ENCODE data around the gene STX1B.
A peak's percentile ranks its signal among the peaks of the same experiment; 100 is the strongest.
"Not testable (repeated sequence)": the region's sequence is repeated elsewhere in the genome, so short reads cannot be mapped to it uniquely, and the experiment has no call there.

STX1B gene

GRCh38 chr16:31013292-31013691, 2.9 kb upstream of the STX1B start:
- DNase-seq (ENCODE audit: low read depth in 2 of 2), result not testable (repeated sequence)

- DNase-seq (ENCODE audit: low read depth in 2 of 2), result not testable (repeated sequence)
Measured at GRCh38 chr16:31011815-31012214, 1.4 kb upstream of the STX1B start.

DNA sequence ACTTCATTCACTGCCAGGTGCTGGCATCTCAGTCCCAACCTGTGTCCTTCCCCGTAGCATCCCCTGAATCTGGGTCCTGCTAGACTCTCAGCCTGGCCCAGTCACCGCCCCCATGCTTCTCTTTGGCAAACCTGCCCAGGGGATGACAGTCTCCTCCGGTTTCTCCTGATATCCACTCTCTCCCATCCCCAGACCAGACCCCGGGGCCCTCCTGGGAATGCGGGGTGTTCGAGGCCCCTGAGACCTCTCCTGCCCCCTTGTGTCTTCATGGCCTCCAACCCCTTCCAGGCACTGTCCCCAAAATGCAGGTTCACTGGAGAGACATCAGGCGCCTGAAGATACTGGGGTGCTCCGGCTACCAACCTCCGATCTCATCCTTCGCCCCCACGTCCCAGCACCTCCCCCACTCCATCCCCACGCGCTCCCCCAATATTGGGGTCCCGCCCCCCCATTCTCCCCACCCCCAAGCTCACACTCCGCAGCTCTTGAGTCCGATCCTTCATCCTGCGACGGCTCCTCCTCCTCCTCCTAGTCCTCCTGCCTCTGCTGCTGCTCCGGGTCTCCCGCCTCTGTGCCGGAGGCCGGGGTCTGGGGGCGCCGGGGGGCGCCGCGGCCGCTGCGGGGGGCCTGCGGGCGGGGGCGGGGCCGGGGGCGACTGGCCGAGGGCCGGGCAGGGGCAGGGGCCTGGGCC, 399 bp downstream of the STX1B start:
- no peak for DNase-seq (ENCODE audit: low read depth in 2 of 2)

DNA sequence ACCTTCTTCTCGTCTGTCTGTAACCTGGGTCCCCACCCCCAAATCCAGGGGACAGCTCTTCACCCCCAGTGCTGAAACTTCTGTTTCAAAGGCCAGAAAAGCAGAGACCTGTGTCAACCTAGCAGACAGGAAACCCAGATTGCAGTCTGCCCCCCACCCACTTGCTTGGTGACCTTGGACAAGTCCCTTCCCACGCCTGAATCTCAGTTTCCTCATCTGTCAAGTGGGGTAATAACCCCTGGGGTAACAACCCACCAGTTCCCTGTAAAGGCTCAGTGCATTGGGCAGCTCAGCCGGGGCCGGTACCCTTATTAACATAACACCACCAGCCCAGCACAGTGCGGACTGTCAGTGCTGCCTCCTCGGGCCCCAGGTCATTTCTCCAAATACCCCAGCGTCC, 1.3 kb downstream of the STX1B start:
- DNase-seq (ENCODE audit: low read depth in 2 of 2), result no peak

- DNase-seq (ENCODE audit: low read depth in 2 of 2), result no peak
Measured at GRCh38 chr16:31008551-31008950, 1.9 kb downstream of the STX1B start.

DNA sequence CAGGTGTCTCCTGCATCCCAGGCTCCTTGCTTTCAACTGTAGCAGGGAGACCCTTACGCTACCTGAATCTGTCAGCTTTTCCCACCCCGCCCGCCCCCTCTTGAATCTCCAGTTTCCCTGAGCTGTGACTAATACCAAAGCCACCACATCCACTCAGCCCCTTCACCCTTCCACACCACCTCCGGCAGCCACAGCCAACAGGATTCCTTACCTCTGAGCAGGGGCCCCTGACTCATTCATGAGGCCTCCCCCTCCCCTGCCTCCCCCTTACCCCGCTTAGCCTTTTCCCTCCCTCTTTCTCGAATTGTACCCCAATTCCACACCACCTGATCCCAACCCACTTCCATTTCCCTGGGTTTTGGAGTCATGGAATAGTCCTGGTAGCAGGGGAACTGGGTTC, 2.3 kb downstream of the STX1B start:
- DNase-seq (ENCODE audit: low read depth in 2 of 2), result no peak

DNA sequence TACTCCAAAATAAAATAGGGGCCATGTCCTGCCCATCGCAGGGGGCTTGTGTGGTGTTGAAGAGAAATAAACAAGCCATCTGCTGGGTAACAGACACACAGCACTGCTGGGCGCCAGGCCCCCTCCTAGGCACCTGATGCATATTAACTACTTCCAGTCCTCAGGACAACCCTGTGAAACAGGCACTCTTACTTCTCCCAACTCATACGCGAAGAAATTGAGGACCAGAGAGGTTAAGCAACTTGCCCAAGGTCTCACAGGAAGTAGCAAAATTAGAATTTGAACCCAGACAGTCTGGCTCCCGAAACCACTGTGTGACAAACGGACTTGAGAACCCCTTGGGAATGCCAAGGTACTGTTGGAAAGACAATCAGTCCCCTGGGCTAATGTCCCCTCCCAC, 2.8 kb downstream of the STX1B start:
- DNase-seq (ENCODE audit: low read depth in 2 of 2), result no peak

DNA sequence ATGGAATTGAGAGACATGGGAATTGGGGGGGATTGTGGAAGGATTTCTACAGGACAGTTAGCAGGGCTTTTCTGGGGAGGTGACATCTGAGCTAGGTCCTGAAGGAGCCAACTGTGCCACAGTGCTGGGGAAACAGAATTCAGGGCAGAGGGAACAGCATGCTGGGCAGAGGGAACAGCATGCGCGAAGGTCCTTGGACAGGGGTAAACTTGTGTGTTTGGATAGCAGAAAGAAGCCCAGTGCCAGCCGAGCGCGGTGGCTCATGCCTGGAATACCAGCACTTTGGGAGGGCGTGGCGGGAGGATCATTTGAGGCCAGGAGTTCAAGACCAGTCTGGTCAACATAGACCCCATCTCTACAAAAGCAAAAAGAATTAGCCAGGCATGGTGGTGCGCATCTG, 3.8 kb downstream of the STX1B start:
- DNase-seq (ENCODE audit: low read depth in 2 of 2), result no peak

GRCh38 chr16:31006086-31006385, 4.4 kb downstream of the STX1B start:
- DNase-seq (ENCODE audit: low read depth in 2 of 2), result no peak

DNA sequence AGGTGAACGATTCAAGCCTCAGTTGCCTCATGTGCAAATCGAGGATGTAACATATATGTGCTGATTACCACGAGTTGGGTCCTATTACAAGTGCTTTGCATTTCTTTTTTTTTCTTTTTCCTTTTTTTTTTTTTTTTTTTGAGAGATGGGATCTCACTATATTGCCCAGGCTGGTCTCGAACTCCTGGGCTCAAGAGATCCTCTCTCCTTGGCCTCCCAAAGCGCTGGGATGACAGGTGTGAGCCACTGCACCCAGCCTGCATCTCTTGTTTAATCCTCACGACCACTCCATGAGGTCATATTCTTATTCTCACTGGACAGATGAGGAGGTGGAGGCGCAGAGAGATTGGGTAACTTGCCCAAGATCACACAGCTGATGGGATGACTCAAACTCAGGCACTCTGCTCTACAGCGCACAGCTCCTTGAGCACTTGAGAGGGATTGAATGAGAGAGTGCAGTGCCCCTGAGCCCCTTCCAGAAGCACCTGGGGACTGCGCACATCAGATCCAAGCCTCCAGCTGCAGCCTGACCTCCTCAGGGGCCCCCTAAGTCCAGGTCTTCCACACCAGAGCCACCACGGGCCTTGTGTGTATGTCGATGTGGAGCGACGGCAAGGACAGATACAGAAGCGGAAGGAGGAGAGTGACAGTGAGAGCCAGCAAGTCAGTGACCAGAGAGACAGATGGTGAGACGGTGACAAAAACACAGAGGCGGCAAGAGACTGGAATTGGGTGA, 4.9 kb downstream of the STX1B start:
- no peak for DNase-seq (ENCODE audit: low read depth in 2 of 2)

DNA sequence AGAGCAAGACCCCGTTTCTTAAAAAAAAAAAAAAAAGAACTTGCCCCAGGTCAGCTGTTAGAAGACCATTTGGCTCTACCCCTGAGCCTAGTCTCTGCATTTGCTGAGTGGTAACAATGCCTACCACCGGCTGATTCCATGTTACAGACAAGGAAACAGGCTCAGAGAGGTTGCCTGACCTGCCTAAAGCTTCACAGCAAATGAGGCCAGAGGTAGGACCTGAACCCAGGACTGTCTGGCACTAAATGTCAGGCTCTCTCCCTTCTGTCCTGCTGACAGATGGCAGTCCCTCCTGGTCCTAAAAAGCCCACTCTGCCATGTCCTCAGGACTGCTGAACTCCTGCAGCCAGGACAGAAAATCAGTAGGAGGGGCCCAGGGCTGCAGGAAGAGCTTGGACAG, 5.8 kb downstream of the STX1B start:
- DNase-seq (ENCODE audit: low read depth in 2 of 2), result no peak

DNA sequence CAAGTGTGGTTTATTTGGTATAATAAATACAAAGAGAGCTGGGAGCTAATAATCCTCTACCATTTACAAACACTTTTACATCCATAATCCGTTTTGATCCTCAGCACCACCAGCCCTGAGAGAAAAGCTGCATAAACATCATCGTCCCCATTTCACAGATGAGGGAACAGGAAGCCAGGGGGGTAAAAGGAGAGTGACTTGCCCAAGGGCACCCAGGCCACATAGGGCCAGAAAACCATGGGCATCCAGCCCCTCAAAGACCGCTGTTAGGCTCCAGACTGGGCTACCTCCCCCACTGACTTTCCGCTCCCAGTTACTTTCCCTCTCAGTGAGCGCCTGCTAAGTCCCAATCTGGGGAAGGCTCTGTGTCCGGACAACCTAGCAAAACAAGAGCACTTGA, 6.7 kb downstream of the STX1B start:
- no peak for DNase-seq (ENCODE audit: low read depth in 2 of 2)

GRCh38 chr16:31002862-31003341, 7.5 kb downstream of the STX1B start:
- no peak for DNase-seq (ENCODE audit: low read depth in 2 of 2)

- DNase-seq (ENCODE audit: low read depth in 2 of 2), result no peak
Measured at GRCh38 chr16:31002250-31002700, 8.2 kb downstream of the STX1B start.

GRCh38 chr16:31001507-31002249, 8.8 kb downstream of the STX1B start:
- DNase-seq (ENCODE audit: low read depth in 2 of 2), result no peak

DNA sequence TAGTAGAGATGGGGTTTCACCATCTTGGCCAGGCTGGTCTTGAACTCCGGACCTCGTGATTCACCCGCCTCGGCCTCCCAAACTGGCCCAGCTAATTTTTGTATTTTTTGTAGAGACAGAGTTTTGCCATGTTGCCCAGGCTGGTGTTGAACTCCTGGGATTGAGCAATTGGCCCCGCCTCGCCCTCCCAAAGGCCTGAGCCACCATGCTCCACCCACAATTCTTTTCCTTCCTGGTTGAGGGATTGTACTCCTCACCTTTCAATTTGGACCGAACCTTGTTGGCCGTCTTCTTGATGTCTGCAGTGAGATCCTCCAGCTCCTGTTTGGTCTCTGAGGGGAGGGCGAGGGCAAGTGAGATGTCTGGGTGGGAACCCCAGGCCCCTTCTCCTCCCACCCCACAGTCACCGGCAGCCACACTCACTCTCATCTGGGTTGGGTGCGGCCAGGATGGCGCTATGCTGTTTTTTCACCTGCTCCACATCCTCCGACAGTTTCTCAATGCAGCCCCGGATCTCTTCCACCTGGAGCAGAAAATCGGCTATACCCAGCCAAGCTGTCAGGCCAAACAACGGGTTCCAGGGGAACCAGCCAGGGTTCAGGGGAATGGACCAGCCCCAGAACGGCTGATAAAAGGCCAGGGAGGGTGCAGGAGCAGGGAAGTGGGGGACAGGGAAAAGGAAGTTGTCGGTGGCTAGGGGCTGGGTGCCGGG, 9.6 kb downstream of the STX1B start:
- DNase-seq (ENCODE audit: low read depth in 2 of 2), result no peak

- no peak for DNase-seq (ENCODE audit: low read depth in 2 of 2)
Measured at GRCh38 chr16:30998852-30999761, 11.3 kb downstream of the STX1B start.

DNA sequence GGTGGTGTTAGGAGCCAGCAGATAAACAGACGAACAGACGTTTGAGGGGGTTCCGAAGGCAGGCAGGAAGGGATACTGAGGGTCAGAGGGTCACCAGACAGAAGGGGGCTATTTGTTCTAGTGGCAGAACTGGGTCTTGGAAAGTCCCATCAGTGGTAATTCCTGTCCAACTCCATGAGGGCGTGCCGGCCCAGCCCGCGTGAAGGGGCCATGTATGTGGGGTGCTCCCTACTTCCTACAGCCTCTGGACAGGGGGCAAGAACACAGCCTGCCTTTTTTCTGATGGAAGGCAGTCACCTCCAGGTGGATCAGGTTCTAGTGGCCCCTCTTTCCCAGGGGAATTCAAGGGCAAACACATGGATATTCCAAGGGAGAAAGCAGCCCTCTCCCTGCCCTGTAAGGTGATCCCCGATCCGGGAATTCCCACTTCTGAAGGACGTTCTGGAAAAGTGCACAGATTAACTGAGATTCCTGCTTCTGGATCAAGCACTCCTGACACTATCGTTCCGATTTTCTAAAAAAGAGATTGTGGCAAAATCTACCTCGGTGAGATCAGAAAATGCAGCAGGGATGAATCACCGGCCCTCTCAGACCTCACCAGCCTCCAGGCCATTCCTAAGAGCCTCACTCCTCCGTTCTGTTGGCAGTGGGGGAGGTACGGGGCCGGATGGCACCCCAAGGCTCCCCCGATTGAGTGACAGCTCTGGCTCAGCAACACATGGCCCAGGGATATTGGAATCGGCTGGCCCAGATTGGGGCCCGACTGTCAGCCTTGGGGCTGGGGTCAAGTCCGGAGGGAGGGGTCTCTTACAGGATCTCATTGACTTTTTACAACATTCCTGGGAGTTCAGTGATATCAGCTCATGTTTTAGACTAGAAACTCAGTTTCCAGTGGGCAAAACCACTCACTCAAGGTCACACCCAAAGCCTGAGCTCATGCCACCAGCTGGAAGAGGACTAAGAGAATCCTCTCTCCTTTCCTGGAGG, 12.4 kb downstream of the STX1B start:
- DNase-seq (ENCODE audit: low read depth in 2 of 2), result no peak

DNA sequence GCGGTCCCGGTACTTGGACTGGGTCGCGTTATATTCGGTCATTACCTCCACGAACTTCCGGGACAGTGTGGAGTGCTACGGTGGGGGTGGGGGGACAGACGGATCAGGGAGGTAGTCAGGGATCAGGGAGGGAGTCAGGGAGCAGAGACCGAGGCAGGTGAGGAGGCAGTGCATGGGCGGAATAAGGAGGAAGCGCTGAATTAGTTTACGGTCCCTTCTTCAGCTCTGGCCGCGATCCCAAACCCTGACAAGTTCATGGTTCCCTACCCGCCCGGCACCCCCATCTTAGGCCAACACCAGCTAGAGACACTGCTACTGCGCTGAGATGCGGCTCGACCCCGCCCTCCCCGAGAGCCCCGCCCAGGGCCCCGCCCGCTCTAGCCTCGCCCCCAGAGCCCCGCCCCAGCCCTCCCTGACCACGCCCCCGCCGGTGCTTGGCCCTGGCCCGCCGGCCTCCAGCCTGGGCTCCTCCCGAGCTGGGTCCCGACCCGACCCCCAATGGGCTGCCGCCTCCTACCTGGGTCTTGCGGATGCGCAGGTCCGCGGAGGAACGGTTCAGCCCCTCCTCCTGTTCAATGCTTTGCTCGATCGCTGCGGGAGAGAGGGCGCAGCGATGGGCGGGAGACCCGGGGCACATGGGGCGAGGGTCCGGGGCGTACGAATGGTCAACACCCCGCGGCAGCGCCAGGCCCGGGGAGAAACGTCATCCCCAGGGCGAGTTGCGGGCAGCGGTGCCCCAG, 13.3 kb downstream of the STX1B start:
- DNase-seq (ENCODE audit: low read depth in 2 of 2), result peak; percentile 80 to 83

Measured in activated CD4-positive, alpha-beta T cell treated with anti-CD3 and anti-CD28 coated beads for 24 hours (primary cell).